Amniotic epithelial cell (primary cell): ENCODE measurements around the gene EML4.

ENCODE experiments used
- DNase-seq: peaks from one replicate; pipeline ENCODE4 v3.0.0-alpha.2; 2010; ENCODE audit warnings: low read depth

Gene EML4

DNA sequence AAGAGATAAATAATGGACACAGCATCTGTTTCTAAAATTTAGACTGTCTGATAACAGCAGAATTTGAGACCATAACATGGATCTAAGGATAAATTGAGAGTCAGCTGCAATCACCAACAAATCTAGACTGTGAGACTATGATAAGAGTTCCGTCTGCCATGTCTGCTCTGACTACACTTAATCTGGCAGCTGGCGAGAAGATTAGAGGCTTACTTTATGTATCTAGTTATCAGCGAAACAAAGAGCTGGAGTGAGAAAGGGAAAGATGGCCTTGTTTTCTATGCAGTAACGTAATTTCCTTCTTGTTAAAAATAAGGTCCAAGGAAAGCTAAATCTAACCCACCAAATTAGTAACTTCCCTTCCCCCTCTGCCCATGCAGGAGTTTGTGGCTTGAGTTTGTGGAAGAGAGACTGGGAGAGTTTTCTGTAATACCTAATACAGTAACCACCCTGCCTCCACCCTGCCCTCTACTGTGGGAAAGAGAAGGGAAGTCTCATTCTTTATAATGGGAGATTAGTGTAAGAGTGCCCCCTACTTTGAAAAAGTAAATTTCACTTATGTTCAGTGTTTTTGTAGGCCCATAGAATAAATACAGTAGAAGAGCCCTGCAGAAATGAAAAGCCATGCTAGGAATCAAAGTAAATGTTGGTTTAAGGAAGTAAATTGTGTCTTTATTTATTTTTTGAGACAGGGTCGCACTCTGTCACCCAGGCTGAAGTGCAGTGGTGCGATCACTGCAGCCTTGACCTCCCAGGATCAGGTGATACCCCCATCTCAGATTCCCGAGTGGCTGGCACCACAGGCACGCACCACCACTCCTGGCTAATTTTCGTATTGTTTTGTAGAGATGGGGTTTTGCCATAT lies 27.5 kb downstream of the EML4 start:
- peak; percentile 87 for DNase-seq

DNA sequence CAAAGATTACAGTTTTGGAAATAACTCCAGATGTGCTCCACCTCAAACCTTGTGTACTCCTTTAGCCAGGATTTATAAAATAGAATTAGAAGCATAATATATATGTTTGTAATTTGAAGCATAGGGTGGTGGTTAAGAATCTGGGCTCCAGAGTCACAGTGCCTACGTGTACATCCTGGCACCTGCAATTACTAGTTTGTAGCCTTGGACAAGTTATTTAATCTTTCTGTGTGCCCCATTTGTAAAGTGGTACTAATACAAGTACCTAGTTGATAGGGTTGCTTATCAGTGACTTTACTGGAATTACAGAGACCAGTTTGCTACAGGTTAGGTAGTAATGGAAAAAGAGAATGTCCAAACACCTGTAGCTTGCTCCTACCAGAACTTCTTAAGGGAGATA lies 28.6 kb downstream of the EML4 start:
- no peak for DNase-seq

DNA sequence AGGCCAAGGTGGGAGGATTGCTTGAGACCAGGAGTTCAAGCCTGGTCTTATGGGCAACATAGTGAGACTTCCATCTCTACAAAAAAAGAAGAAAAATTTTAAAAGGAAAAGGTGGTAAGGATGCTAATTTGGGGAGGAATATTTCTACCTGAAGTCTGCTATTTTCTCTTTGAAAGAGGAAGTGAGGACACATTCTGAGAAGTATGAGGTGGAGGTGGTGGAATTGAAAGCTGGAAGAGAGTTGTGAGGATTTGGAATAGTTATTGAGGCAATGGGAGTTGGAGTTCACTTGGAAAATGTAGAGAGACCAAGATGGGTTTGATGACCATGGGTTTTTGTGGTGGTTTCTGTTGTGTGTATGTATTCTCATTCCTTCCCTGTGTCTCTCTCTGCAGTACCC lies 29.3 kb downstream of the EML4 start:
- no peak for DNase-seq

DNA sequence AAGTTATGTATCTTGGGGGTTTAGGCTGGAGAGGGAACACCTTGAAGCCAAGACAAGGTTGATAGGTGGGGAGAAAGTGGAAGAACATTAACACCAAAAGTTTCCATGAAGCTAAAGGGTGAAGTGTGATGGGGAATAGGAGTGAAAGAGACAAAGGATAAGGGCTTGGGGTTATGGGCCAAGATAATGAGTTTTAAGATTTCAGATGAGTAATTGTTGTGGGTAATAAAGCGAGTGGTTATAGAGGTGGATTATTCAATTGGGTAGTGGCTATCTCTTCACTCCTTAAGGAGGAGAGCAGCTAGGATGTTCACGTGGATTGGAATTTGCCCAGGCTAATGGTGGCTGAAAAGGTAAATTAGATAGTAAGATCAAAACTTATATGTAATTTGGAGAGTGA lies 29.8 kb downstream of the EML4 start:
- DNase-seq: no peak

DNA sequence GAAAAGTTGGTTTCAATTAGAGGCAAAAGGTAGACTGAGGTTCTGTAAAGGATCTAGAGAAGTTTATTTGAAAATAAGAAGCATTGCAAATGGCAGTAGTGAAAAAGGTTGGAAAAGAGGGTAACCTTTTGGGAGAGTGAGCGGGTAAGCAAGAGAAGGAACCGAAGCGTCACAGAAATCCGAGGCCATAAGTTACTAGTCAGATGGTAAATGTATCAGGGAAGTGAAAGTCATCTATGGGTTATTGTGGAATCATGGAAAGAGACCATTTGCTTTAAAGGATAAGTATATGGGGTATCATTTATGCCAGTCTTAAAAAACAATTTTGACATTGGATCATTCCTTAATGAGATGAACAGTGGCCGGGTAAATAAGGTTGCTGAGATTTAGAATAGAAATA lies 30.5 kb downstream of the EML4 start:
- no peak for DNase-seq

DNA sequence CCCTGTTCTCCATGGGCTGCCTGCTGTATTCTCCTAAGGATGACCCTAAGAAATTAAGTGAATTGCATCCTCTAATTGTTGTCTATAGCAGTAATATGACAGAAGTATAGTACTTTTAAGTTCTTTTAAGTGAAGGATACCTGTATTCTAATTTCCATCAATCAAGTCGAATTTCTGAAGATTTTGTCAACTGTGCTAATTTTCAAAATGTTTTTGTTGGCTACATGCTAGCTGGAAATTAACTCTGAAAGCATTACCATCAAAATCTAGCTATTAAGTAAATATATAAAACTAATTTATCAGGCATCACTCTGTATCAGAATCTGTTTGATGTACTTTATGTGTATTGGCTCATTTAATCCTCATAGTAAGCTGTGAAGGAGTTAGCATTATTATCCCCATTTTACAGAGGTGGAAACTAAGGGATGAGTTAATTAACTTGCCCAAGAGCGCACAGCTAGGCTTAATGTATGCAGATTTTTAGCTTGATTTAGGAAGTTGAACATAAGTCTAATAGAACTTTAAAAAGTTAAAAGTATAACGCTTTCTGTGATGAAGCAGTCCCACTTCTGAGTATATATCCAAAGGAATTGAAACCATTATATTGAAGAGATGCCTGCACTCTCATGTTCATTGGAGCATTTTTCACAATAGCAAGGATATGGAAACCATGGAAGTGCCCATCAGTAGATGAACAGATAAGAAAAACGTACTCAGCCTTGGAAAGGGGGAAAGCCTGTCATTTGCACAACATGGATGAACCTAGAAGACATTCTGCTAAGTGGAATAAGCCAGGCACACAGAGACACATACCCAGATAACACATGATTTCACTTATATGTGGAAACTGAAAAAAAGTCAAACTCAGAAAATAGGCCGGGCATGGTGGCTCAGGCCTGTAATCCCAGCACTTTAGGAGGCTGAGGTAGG lies 32.0 kb downstream of the EML4 start:
- DNase-seq: peak; percentile 67

DNA sequence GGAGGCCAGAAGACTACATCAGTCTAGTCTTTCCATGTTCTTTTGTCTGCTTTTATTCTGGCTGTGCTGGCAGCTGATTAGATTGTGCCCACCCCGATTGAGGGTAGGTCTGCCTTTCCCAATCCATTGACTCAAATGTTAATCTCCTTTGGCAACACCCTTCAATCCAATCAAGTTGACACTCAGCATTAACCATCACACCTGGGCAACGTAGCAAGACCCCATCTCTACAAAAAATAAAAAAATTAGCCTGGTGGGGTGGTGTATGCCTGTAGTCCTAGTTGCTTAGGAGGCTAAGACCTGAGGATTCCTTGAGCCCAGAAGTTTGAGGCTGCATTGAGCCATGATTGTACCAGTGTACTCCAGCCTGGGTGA lies 33.5 kb downstream of the EML4 start:
- DNase-seq: no peak

DNA sequence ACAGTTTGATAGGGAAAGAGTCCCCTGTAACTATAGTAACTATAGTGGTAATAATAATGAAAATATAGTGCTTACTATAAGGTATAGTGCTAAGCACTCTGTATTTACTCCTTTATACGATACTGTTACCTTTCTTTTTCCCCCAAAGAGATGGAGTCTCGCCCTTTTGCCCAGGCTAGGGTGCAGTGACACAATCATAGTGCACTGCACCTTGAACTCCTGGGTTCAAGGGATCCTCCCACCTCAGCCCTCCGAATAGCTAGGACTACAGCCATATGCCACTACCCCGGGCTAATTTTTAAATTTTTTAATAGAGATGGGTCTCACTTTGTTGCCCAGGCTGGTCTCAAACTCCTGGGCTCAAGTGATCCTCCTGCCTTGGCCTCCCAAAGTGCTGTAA lies 34.6 kb downstream of the EML4 start:
- DNase-seq: no peak

DNA sequence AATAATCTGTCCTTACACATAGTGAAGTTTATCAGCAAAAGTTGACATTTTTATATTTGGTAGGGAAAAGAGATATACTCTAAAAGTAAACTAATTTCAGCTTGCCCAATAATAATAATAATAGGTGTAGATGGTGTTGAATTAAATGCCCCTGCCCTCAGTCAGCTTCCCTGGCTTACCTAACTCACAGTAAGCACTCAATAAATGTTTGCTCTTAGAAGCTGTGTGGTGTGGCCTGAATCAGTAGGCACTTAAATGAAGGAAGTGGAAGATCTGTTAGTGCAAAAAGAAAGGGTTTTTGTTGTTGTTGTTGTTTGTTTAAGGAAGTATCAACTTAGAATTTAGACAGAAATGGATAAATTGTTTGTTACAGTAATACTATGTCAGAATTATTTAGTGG lies 36.2 kb downstream of the EML4 start:
- no peak for DNase-seq

DNA sequence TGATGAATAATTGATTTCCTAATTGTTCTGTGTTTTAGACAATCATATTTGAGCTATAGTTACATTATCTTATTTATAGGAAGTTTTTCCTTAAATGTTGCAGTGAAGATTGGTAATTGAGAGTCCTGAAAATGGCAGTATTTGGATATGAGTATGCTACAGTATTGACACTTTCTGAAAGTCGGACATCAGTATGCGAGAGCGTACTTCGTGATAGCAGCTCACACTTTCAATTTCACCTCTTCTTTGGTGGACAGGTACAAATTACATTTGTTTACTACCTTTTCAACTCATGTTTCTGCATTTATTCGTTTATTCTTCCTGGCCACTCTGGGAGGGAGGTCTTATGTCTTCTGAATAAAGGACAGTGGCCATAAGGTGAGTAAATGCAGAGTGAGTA lies 38.7 kb downstream of the EML4 start:
- DNase-seq: no peak

DNA sequence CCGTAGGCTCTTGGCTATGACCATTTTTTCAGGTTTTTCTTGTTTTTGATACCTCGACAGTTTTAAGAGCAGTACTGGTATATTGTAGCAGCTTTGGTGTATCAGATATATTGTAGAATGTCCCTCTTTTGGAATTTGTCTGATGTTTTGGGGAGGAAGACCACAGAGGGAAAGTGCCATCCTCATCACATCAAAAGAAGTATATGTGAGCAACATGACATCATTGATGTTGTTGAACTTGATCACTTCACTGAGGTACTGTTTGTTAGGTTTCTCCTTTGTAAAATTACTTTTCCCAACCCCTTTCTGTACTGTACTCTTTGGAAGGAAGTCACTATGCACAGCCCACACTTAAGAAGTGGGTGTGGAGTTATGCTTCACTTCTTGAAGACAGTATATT lies 41.0 kb downstream of the EML4 start:
- no peak for DNase-seq

DNA sequence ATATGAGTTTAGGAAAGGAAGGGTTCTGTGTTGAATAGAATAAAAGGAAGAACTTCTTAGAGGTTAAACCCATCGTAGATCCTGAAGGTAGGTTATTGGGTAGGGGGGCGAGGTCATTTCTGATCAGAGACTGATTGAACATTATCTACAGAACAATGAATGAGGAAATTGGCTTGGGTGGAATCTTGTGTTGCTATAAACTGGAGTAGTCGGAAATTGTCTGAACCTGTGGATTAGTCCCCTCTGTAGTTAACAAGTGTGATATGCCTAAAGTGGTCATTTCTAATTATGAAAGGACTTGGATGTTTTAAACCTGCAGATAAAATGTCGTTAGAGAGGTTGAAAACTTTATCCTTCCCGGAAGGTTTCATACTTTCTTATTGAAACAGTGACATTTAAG lies 42.1 kb downstream of the EML4 start:
- no peak for DNase-seq

DNA sequence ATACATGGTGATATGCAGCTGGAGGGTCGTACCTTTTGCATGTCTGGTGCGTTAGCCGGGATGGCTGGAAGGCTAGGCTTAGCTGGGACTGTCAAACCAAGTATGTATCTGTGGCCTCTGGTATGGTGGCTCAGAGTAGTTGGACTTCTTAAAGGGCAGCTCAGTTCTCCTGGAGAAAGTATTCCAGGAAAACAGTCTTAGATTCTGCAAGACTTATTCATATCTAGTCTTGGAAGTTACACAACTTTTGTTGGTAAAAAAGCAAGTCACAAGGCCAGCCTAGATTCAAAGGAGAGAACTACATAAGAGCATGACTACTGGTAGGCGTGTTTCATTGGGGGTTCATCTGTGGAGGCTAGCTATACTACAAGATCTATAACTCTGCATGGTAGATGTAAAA lies 45.5 kb downstream of the EML4 start:
- peak; percentile 88 for DNase-seq

DNA sequence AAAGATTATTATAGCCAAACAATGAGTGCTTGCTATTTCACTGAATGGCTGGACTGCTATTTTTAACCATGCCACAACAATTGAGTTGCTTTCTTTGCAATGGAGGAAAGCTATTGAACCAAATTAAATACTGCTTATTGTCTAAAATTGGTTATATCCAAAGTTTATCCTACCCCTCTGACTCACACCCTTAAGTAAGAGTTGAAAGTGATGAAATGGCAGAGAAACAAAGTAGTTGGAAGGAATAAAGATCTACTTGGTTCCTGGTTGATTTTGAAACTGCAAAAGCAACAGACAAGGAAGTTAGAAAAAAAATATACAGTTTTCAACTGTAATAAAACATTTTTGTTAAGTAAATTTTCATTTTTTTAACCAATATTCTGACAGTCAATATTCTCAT lies 47.5 kb downstream of the EML4 start:
- peak; percentile 62 for DNase-seq

DNA sequence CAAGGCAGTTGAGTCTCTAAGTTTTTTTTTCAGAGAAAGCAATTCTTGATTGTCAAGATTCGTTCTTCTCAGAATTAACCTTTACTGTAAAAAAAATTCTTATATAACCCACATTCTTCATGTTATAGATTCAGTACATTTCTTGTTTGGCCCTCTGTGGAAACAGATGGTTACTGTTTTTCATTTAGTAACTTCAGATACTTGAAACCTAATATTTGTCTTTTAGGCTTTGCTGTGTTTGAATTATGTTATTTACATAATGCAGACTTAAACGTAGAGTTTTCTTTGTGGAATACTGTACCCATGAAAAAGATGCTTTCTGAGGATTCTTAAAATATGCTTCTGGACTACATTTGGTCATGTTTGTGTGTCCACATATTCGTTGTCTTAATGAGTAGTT lies 48.2 kb downstream of the EML4 start:
- DNase-seq: no peak

DNA sequence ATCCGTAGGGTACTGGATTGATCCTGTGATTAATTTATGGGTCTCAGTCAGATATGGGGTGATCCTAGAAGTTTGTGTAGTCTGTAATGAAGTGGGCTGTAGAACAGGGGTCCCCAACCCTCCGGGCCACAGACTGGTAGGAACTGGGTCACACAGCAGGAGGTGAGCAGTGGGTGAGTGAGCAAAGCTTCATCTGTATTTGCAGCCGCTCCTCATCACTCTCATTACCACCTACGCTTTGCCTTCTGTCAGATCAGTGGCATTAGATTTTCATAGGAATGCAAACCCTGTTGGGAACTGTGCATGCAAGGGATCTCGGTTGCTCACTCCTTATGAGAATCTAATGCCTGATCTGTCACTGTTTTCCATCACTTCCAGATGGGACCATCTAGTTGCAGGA lies 48.8 kb downstream of the EML4 start:
- no peak for DNase-seq

DNA sequence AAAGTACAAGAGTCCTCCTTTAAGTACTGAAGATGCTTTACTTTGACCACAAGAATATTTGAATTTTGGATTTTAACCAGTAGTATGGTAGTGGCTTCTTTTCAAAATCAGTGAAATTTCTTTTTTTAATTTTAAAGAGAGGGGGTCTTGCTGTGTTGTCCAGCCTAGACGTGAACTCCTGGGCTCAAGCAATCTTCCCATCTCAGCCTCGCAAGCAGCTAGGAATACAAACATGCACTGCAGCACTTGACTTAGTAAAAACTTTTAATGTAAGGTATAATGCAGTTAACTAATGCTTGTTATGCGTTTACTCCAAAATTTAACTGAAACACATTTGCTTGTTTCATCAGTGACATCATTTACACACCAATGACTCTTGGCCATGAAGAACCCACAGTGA lies 49.6 kb downstream of the EML4 start:
- DNase-seq: no peak

DNA sequence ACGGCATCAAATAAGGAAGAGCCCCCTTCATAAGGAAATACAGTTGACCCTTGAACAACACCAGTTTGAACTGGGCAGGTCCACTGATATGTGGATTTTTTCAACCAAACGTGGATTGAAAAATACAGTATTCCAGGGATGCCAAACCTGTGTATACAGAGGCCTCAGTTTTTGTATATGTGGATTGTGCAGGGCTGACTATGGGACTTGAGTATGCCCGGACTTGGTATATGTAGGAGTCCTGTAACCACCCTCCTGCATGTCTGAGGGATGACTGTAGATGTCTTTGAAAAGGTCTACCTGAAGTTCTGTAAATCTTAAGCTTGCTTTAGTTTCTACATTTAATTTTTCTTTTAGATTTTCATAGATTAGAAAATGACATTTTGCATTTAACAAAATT lies 50.0 kb downstream of the EML4 start:
- no peak for DNase-seq

DNA sequence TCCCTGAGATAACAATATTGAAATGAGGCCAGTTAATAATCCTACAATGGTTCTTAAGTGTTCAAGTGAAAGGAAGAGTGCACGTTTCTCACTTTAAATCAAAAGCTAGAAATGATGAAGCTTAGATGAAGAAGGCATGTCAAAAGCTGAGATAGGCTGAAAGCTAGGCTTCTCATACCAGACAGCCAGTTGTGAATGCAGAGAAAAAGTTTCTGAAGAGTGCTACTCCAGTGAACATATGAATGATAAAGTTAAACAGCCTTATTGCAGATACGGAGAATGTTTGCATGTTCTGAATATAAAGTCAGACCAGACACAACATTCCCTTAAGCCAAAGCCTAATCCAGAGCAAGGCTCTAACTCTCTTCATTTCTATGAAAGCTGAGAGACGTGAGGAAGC lies 51.4 kb downstream of the EML4 start:
- no peak for DNase-seq

DNA sequence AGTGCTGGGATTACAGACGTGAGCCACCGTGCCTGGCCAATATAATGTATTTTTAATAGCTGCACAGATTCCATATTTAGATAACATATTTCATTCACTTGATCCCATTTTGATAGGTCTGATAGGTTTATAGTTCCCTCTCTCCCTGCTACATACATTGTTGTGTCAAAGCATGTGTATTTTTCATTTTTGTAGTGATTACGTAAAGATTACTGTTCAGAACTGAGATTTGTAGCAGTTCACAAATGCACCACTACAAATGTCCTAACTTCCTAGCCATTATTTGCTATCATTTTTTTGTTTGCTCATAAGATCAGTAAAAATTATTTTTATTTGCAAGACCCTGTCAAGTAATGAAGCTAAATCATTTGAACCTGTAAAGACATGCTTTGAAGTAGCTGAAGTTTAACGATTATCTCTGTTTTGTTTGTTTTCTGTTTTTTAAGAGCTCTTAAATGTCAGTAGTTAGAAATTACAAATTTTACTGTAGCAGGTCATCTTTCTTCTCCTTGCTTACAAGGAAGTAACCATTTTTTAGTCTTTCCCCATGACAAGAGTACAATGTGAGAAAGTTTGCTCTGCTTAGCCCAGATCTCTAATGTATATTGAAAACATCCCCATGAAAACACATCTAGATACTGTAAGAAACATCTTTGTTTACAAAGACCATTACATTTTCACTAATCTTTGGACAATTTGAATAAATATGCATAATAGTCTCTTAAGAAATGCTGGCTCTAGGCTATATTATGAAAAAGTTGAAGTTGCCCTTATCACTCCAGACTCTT lies 54.1 kb downstream of the EML4 start:
- DNase-seq: no peak

DNA sequence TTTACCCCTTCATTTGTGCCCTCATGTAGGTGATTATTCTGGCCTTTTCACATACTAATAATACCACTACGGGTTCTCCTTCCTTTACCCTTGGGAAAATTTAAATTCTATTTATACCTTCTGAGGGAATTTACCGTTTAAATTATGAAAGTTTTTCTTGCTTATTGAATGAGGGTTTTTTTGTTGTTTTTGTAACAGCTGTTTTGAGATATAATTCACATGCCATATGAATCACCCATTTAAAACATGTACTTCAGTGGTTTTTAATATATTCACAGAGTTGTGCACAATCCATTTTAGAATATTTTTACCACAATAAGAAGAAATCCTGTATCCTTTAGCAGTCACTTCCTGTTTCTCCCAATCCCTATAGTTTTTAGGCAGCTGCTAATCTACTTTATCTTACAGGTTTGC lies 54.7 kb downstream of the EML4 start:
- peak; percentile 54 for DNase-seq

DNA sequence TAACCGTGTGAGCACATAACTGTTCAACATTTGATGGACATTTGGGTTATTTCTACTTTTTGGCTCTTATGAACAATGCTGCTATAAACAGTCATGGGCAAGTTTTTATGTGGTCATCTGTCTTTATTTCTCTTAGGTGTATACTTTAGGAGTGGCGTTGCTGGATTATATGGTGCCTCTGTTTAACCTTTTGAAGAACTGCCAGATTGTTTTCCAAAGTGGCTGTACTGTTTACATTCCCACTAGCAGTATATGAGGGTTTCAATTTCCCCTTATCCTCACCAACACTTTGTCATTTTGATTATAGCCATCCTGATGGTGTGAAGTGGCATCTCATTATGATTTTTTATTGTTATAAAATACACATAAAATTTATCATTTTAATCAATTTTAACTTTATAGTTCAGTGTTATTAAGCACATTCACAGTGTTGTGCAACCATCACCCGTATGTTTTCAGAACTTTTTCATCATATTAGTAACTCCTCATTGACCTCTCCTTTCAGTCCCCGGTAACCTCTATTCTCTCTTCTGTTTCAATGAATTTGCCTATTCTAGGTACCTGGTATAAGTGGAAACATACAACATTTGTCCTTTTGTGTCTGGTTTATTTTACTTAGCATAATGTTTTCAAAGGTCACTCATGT lies 55.4 kb downstream of the EML4 start:
- DNase-seq: peak; percentile 37
